SH-SY5Y (cell line): ENCODE measurements around the gene HEATR1.

Experiments used
- GATA2 ChIP-seq: IDR thresholded peaks from 2 replicates; pipeline ENCODE4 v1.6.1; 2011; ENCODE audit warnings: mild to moderate bottlenecking, low read depth, low read length
- GATA3 ChIP-seq: IDR thresholded peaks from 2 replicates; pipeline ENCODE4 v1.6.1; 2011; ENCODE audit warnings: low read depth, mild to moderate bottlenecking, low read length, moderate library complexity

- TF ChIP-seq GATA3: no peak
- TF ChIP-seq GATA2: no peak
Observed at GRCh38 chr1:236612349-236612748, 8.0 kb upstream of the HEATR1 start.
